PFSK-1 (cell line): Measurements from ENCODE around the gene SYTL5.

Experiments
- POLR2AphosphoS5 ChIP-seq: IDR thresholded peaks from 2 replicates; pipeline ENCODE4 v1.6.1; 2012; ENCODE audit warnings: low read depth, mild to moderate bottlenecking, control low read depth, low read length, moderate library complexity
- SIN3A ChIP-seq: IDR thresholded peaks from 2 replicates; pipeline ENCODE4 v1.6.1; 2012; ENCODE audit warnings: mild to moderate bottlenecking, low read length, moderate library complexity, borderline replicate concordance; ENCODE audit not compliant: insufficient read depth

DNA sequence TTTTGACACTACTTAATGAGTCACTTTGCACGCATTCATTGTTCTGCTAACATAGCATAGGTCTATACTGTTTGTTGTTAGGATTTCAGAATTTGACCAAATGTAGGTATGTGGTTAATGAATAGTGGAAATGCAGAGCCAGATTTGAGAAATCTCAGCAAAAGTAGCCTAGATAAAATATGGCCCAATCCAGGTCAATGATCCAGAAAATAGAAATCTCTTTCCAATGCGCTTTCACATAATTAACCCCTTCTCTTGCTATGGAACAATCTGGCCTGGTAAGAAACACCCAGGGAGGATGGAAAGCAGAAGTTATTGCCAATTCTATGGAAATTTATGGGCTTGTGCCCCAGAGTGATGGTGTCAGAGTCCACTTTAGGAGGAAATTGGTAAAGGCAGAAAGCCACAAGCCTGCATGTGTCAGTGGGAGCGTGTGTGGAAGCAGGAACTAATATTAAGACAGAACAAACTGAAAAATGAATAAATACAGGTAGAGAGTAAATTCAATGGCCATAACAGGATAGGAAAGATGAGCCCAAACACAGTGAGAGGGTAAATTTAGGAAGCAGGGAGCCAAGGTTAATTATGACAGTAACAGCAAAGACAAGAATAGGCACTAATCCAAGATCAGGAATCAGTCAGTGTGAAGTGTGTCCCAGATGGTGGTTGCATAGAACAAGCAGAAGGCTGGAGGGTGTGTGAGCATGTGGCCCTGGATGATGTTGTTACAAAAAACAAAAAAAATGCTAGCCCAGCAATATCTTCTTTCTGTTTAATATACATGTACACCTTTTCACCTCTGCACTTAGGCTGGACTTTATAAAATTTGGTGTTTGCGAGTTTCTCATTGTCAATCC lies 102.9 kb downstream of the SYTL5 start:
- TF ChIP-seq POLR2AphosphoS5 = no peak
- no peak for TF ChIP-seq SIN3A
